Activated CD4-positive, alpha-beta T cell treated with anti-CD3 and anti-CD28 coated beads, Interleukin-10, Interleukin-2, amounts not matched to agents 100 ng/mL and 50 ng/mL, durations not matched to agents 16 hours and 8 hours (primary cell): ENCODE data around the gene SETD6.

Experiments used
- DNase-seq: peaks from one replicate; pipeline ENCODE4 v3.0.0-alpha.2; 2020

SETD6 gene

GRCh38 chr16:58509256-58510096, 5.8 kb upstream of the SETD6 start:
- no peak for DNase-seq

DNA sequence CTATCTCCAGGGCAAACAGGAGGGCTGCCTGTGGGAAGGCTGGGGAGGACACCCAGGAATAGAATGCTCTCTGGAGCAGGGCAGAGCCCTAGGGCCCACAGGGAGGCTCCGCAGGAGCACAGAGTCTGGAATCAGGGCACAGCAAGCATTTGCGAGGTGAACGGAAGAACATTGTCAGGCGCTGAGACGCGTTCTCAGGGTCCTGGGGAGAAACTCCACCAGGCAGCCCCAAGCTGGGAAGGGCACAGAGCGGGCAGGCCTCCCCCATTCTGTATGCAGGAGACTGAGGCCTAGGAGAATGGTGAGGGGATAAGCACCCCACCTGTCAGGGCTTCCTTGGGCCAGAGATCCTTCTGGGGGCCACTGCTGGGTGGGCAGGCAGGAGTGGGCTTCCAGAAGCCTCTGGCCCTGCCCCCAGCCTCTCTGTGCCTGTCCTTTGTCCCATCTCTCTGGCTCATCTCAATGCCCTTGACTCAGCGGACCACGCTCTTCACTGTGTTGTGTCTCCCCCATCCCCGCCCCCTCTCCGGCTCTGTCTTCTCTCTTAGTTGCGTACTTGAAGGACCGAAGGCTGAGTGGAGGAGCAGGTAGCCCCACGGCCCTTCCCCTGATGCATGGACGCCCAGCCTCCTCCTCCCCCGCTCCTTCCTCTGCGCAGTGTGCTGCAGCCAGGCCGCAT, 5.1 kb upstream of the SETD6 start:
- no peak for DNase-seq

DNA sequence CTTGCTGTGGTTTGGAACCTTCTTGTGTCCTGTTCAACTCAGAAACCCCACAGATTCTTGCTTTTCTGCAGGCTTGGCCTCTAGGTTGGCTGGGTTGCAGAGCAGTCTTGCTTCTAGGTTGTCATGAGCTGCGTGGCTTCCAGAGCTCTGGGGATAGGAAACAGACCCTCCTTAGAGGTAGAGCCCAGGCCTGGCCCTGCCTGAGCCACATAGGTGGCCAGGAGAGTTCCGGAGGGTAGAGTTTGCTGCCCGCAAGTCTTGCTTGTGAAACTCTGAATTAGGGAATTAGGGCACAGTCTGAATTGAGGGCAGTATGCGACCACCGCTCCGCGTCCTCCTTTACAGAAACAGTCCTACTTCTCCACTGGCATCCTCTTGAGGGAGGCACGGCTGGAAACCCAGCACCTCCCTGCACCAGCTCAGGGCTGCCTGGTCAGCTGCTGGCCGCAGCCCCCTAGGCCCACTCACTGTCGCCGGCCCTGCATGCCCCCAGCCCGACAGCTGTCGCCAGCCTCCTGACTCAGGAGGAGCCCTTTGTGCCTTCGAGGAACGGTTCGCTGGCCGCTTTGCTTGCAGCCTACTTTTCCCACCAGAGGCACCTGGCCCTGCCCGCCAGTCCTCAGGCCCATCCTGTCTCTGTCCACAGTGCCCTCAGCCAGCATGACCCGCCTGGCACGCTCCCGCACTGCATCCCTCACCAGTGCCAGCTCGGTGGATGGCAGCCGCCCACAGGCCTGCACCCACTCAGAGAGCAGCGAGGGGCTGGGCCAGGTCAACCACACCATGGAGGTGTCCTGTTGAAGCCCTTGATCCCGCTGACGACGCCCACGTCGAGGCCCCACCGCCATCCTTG, 4.3 kb upstream of the SETD6 start:
- DNase-seq, result no peak

- DNase-seq, result peak; percentile 86
Measured at GRCh38 chr16:58511933-58512815, 3.1 kb upstream of the SETD6 start.

DNA sequence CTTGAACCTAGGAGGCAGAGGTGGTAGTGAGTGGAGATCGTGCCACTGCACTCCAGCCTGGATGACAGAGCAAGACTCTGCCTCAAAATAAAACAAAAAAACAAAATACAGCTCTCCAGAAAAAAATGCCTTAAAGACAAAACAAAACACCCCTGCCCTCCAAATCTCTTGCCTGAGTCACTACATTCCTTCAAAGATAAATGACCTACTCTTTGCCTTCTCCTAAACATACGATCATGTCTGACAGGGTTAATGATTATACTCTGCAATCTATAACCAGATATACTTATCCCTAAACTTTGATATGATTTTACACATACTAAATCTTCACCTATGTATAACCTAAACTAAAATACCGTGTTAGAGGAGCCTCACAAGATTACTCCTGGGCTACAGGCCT, 1.4 kb upstream of the SETD6 start:
- DNase-seq, result no peak

- peak; percentile 63 for DNase-seq
Measured at GRCh38 chr16:58515871-58516767, 802 bp downstream of the SETD6 start.

DNA sequence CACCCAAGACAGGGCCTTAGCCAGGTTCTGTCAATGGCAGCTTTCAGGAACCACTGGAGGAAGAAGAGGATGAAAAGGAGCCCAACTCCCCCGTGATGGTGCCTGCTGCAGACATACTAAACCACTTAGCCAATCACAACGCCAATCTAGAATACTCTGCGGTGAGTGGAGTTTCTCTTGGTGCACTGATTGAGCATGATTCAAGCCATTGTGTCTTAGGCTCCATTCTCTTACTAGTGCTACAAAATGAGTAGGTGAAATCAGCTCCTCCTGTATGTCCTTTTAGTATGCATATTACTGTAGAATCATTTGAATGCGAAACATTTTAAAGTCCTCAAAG, 1.4 kb downstream of the SETD6 start:
- DNase-seq, result no peak

GRCh38 chr16:58518083-58518979, 3.0 kb downstream of the SETD6 start:
- peak; percentile 47 for DNase-seq

- DNase-seq, result no peak
Measured at GRCh38 chr16:58518980-58519368, 3.7 kb downstream of the SETD6 start.

DNA sequence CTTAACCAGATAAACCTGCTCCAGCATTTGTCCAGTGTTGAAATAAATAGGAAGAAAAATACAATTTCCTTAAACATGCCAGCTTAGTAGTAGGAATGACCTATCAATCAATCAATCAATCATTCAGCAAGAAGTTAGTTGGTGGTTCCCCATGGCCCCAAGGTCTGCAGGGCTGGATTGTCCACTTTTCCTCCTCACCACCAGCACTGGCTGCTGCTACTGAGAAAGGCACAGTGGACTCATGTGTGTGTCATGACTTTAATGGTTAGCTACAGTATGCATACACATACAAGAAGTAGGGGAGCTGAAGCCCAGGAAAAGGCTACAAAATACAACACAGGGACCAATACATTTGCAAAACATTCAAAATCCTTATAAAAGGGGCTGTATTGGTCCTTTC, 4.4 kb downstream of the SETD6 start:
- DNase-seq, result no peak

- DNase-seq, result no peak
Measured at GRCh38 chr16:58530179-58530578, 14.9 kb downstream of the SETD6 start.

DNA sequence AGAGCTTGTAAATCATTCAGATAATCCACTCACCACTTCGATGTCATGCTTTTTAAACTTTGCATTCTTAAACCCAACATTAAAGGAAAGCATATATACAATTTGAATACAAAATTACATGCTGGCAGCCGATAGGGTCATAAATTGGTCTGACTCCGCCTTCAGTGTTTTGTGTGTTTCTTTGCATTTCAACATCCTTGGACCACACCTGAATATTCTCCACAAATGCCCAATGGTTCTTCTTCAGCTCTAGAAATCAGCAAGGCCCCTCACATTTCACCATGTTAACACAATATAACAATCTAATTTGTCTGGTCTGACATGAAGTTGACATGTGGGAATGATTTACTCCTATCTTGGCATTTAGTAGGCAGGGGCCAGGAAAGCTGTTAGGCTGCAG, 17.1 kb downstream of the SETD6 start:
- no peak for DNase-seq

DNA sequence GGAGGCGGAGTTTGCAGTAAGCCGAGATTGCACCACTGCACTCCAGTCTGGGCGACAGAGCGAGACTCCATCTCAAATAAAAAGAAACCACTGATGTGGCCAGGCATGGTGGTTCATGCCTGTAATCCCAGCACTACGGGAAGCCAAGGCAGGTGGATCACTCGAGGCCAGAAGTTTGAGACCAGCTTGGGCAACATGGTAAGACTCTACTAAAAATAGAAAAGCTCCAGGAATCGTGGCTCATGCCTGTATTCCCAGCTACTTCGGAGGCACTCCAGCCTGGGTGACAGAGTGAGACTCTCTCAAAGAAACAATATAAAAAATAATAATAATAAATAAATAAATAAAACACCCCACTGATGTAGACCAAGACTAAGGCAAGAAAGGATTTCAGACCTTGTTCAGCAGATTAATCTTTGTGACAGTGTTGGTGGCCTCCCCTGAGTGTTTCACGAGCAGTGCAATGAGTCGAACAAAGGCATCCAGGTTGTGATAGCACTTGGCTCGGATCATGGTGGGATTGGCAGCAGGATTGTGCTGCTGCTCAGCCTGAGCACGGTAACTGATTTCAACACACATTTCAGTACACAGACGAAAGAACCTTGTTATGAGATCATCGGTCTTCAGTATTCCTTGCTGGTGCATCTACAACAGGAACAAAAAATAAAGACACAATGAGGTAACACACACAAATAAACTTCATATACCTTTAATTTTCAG, 18.6 kb downstream of the SETD6 start:
- no peak for DNase-seq

GRCh38 chr16:58535100-58535499, 19.8 kb downstream of the SETD6 start:
- no peak for DNase-seq

GRCh38 chr16:58536278-58536677, 21.0 kb downstream of the SETD6 start:
- DNase-seq, result no peak

- peak; percentile 10 for DNase-seq
Measured at GRCh38 chr16:58537124-58537906, 22.0 kb downstream of the SETD6 start.

DNA sequence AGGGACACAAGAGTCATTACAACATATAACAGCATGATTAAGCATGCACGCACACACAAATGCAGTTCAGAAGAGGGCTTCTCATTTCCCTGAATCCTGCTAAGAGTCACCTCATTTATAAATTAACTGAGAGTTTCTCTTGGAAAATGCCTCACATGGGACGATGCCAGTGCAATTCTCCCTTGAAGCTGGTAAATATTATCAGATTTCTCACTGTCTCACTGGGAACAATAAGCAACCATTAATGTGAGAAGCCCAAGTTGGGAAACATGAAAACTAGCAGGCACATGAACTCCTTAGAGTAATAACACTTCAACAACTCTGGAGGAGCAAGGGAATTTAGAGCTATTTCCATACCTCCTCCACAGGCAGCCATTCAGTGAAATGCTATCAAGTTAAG, 26.4 kb downstream of the SETD6 start:
- no peak for DNase-seq

GRCh38 chr16:58542291-58542690, 27.0 kb downstream of the SETD6 start:
- DNase-seq, result no peak

GRCh38 chr16:58543685-58544084, 28.4 kb downstream of the SETD6 start:
- no peak for DNase-seq
